Measurements from ENCODE around the gene RREB1.

GRCh38 chr6:7207720-7208119, 100.0 kb downstream of the RREB1 start:
- TF ChIP-seq CTCF (IDR thresholded peaks at IDR 0.05; ENCODE audit: insufficient read depth, low read length) (no peak), POLR2AphosphoS5 (IDR thresholded peaks at IDR 0.05; ENCODE audit: low read depth) (no peak; the same call in 1 of the 2 replicates)
- TF ChIP-seq, protein P1, sequence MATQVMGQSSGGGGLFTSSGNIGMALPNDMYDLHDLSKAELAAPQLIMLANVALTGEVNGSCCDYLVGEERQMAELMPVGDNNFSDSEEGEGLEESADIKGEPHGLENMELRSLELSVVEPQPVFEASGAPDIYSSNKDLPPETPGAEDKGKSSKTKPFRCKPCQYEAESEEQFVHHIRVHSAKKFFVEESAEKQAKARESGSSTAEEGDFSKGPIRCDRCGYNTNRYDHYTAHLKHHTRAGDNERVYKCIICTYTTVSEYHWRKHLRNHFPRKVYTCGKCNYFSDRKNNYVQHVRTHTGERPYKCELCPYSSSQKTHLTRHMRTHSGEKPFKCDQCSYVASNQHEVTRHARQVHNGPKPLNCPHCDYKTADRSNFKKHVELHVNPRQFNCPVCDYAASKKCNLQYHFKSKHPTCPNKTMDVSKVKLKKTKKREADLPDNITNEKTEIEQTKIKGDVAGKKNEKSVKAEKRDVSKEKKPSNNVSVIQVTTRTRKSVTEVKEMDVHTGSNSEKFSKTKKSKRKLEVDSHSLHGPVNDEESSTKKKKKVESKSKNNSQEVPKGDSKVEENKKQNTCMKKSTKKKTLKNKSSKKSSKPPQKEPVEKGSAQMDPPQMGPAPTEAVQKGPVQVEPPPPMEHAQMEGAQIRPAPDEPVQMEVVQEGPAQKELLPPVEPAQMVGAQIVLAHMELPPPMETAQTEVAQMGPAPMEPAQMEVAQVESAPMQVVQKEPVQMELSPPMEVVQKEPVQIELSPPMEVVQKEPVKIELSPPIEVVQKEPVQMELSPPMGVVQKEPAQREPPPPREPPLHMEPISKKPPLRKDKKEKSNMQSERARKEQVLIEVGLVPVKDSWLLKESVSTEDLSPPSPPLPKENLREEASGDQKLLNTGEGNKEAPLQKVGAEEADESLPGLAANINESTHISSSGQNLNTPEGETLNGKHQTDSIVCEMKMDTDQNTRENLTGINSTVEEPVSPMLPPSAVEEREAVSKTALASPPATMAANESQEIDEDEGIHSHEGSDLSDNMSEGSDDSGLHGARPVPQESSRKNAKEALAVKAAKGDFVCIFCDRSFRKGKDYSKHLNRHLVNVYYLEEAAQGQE (IDR thresholded peaks at IDR 0.05; ENCODE audit: insufficient replicate concordance, low read depth) = no peak
